HCT116 (cell line): Measurements from ENCODE around the gene PCED1A.

Experiments used
- EGR1 ChIP-seq: IDR thresholded peaks from 2 replicates; pipeline ENCODE4 v1.6.1; 2012; ENCODE audit warnings: low read depth
- EZH2 ChIP-seq: fragments of 200-600 bp; sonication (generic); IDR thresholded peaks from 2 replicates; pipeline ENCODE4 v1.6.1; 2017; ENCODE audit warnings: antibody characterized with exemption, mixed run types
- EZH2phosphoT487 ChIP-seq: fragments of 200-600 bp; IDR thresholded peaks from 2 replicates; pipeline ENCODE4 v1.6.1; 2018; ENCODE audit warnings: antibody characterized with exemption, borderline replicate concordance
- JUND ChIP-seq: IDR thresholded peaks from 2 replicates; pipeline ENCODE4 v1.6.1; 2012
- POLR2A ChIP-seq: IDR thresholded peaks from 2 replicates; pipeline ENCODE4 v1.7.0; 2011; ENCODE audit warnings: borderline replicate concordance; ENCODE audit not compliant: insufficient read depth, insufficient read length; ENCODE audit errors: extremely low read depth
- SIN3A ChIP-seq: IDR thresholded peaks from 2 replicates; pipeline ENCODE4 v1.6.1; 2012; ENCODE audit warnings: low read depth
- SRF ChIP-seq: IDR thresholded peaks from 2 replicates; pipeline ENCODE4 v1.6.1; 2012; ENCODE audit warnings: low read depth
- YY1 ChIP-seq: IDR thresholded peaks from 2 replicates; pipeline ENCODE4 v1.6.1; 2011; ENCODE audit warnings: low read length, low read depth, moderate library complexity, mild to moderate bottlenecking; ENCODE audit not compliant: insufficient replicate concordance; ENCODE audit errors: extremely low read depth
- TF ChIP-seq, protein P1 (sequence below), 3 experiments: fragments of 200-600 bp in 1 of 3; sonication (generic) in 1 of 3; IDR thresholded peaks in 2 of 3; conservative IDR thresholded peaks in 1 of 3; 2 replicates each; pipeline ENCODE4 v1.5.1; 2012 to 2017; ENCODE audit warnings: low read depth in 2 of 3, low read length in 2 of 3, antibody characterized with exemption in 1 of 3, borderline replicate concordance in 1 of 3, control low read depth in 1 of 3, mild to moderate bottlenecking in 1 of 3, mixed read lengths in 1 of 3, mixed run types in 1 of 3, moderate library complexity in 1 of 3; ENCODE audit not compliant: insufficient read depth in 1 of 3

DNA sequence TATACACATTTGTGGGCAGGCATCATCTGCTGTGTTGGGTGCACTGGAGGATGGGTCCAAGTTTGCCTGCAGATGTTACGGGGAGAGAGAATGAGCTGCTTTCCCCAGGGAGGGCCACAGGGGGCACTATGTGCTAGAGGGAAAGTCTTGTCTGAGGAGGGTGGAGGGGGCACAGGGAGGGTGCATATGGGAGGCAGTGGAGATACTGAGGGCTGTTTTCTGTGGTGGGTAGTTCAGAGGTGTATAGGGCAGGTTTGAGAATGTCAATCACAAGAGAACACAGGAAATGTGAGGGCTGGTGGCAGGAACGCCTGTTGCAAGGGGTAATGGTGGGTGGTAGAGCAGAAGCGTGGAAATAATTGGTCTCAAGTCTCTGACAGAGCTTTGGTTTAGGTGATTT lies 25.2 kb upstream of the PCED1A start:
- TF ChIP-seq EGR1 (no peak), POLR2A (no peak), YY1 (no peak), EZH2phosphoT487 (no peak), EZH2 (no peak), SIN3A (no peak), JUND (no peak), SRF (no peak)
- TF ChIP-seq, protein P1, sequence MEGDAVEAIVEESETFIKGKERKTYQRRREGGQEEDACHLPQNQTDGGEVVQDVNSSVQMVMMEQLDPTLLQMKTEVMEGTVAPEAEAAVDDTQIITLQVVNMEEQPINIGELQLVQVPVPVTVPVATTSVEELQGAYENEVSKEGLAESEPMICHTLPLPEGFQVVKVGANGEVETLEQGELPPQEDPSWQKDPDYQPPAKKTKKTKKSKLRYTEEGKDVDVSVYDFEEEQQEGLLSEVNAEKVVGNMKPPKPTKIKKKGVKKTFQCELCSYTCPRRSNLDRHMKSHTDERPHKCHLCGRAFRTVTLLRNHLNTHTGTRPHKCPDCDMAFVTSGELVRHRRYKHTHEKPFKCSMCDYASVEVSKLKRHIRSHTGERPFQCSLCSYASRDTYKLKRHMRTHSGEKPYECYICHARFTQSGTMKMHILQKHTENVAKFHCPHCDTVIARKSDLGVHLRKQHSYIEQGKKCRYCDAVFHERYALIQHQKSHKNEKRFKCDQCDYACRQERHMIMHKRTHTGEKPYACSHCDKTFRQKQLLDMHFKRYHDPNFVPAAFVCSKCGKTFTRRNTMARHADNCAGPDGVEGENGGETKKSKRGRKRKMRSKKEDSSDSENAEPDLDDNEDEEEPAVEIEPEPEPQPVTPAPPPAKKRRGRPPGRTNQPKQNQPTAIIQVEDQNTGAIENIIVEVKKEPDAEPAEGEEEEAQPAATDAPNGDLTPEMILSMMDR (IDR thresholded peaks at IDR 0.05 in 2 of 3, conservative IDR thresholded peaks at IDR 0.05 in 1 of 3; ENCODE audit: borderline replicate concordance in 1 of 3, insufficient read depth in 1 of 3, low read depth in 2 of 3, low read length in 2 of 3) = peak; percentile 17 to 45 (median 32); a peak in 5 of 6 replicates
